Tibial nerve (tissue), 4 donors: ENCODE results near the gene OPCML.

Experiments used
- CTCF ChIP-seq, 5 experiments: fragments of 200-600 bp in 3 of 5; fragments of 450-650 bp in 2 of 5; sonication (generic) in 3 of 5; IDR thresholded peaks; one replicate each; pipeline ENCODE4 v1.5.1; 2016 to 2019; ENCODE audit warnings: antibody characterized with exemption in 5 of 5, mild to moderate bottlenecking in 3 of 5, moderate library complexity in 2 of 5
- EP300 ChIP-seq, 2 donors: sonication (generic); formaldehyde crosslinking; IDR thresholded peaks; one replicate each; pipeline ENCODE4 v1.6.1; 2017; ENCODE audit warnings: antibody characterized with exemption in 2 of 2, mild to moderate bottlenecking in 1 of 2
- POLR2A ChIP-seq, 2 donors: fragments of 450-650 bp; IDR thresholded peaks; one replicate each; pipeline ENCODE4 v1.6.1; 2017; ENCODE audit warnings: antibody characterized with exemption in 2 of 2, mild to moderate bottlenecking in 2 of 2, moderate library complexity in 2 of 2

GRCh38 chr11:133559382-133559781, 27.1 kb upstream of the OPCML start:
- TF ChIP-seq CTCF (IDR thresholded peaks at IDR 0.05) (no peak), POLR2A (IDR thresholded peaks at IDR 0.05) (no peak), EP300 (IDR thresholded peaks at IDR 0.05) (no peak)
